ENCODE results near the gene ZNF837. TPM values are rescaled to one million over a fixed set of nuclear protein-coding genes. Genes with fewer than 3 reads are reported as not detected.
A peak's percentile ranks its signal among the peaks of the same experiment; 100 is the strongest.

ZNF837 gene
- total and polyA plus RNA-seq, 2 of the 13 experiments (the other 11 are each of a cell fraction or from before 2014, with no cell fraction given): 0.29 to 1.3 TPM

- TF ChIP-seq ZNF205 (CRISPR knock-in tag; IDR thresholded peaks at IDR 0.05) (no peak), SPEN (CRISPR knock-in tag; IDR thresholded peaks at IDR 0.05; ENCODE audit: low read depth) (no peak), ATF4 (CRISPR knock-in tag; IDR thresholded peaks at IDR 0.05) (no peak), CREB3 (CRISPR knock-in tag; IDR thresholded peaks at IDR 0.05) (no peak), ZSCAN9 (CRISPR knock-in tag; IDR thresholded peaks at IDR 0.05; ENCODE audit: borderline replicate concordance) (no peak), SMARCC2 (IDR thresholded peaks at IDR 0.05) (no peak), HIVEP1 (CRISPR knock-in tag; IDR thresholded peaks at IDR 0.05) (no peak), KLF16 (CRISPR knock-in tag; IDR thresholded peaks at IDR 0.05) (no peak), RFXANK (CRISPR knock-in tag; IDR thresholded peaks at IDR 0.05) (no peak), HES4 (CRISPR knock-in tag; IDR thresholded peaks at IDR 0.05; ENCODE audit: borderline replicate concordance) (no peak), THAP9 (CRISPR knock-in tag; IDR thresholded peaks at IDR 0.05; ENCODE audit: borderline replicate concordance) (no peak), SCMH1 (CRISPR knock-in tag; IDR thresholded peaks at IDR 0.05; ENCODE audit: borderline replicate concordance) (no peak), ZBTB42 (CRISPR knock-in tag; IDR thresholded peaks at IDR 0.05) (no peak), ZFP91 (CRISPR knock-in tag; IDR thresholded peaks at IDR 0.05; ENCODE audit: borderline replicate concordance) (no peak), ZNF234 (CRISPR knock-in tag; conservative IDR thresholded peaks at IDR 0.05) (0 out of 2 replicates have a peak, but pooled peaks have one; percentile 30), ZNF484 (CRISPR knock-in tag; IDR thresholded peaks at IDR 0.05; ENCODE audit: borderline replicate concordance, low read depth) (no peak), NFE2L1 (CRISPR knock-in tag; IDR thresholded peaks at IDR 0.05; ENCODE audit: borderline replicate concordance) (no peak), JUN (CRISPR knock-in tag; IDR thresholded peaks at IDR 0.05) (no peak), PRDM4 (CRISPR knock-in tag; IDR thresholded peaks at IDR 0.05; ENCODE audit: borderline replicate concordance) (no peak), FOXA3 (CRISPR knock-in tag; IDR thresholded peaks at IDR 0.05) (no peak), HOXA3 (CRISPR knock-in tag; IDR thresholded peaks at IDR 0.05) (no peak)
Observed at GRCh38 chr19:58351990-58352755, 28.7 kb downstream of the ZNF837 start (continued).
